Hepatocyte (in vitro differentiated cells): ENCODE measurements around the gene CFAP47. TPM values are rescaled to one million over a fixed set of nuclear protein-coding genes. Genes with fewer than 3 reads are reported as not detected.

Experiments used
- DNase-seq: peaks from one replicate; pipeline ENCODE4 v3.0.0-alpha.2; 2016; ENCODE audit warnings: low spot score
- H2AFZ ChIP-seq: fragments of 200-600 bp; sonication (generic); 2 replicates; pipeline ENCODE4 v1.6.0; 2016; ENCODE audit warnings: antibody characterized with exemption, mild to moderate bottlenecking
- H3K27ac ChIP-seq: fragments of 200-600 bp; sonication (generic); 2 replicates; pipeline ENCODE4 v1.5.1; 2016; ENCODE audit warnings: mild to moderate bottlenecking
- H3K27me3 ChIP-seq: fragments of 200-600 bp; sonication (generic); 2 replicates; pipeline ENCODE4 v1.6.1; 2016
- H3K36me3 ChIP-seq: fragments of 200-600 bp; sonication (generic); replicated peaks from 2 replicates; pipeline ENCODE4 v1.5.1; 2016; ENCODE audit warnings: low read depth; ENCODE audit not compliant: insufficient read depth
- H3K4me1 ChIP-seq: fragments of 200-600 bp; sonication (generic); 2 replicates; pipeline ENCODE4 v1.5.1; 2016; ENCODE audit warnings: mild to moderate bottlenecking, moderate library complexity; ENCODE audit not compliant: insufficient read depth
- H3K4me2 ChIP-seq: fragments of 200-600 bp; sonication (generic); 2 replicates; pipeline ENCODE4 v1.6.0; 2016
- H3K4me3 ChIP-seq: fragments of 200-600 bp; sonication (generic); 2 replicates; pipeline ENCODE4 v1.5.1; 2016; ENCODE audit warnings: mild to moderate bottlenecking
- H3K79me2 ChIP-seq: fragments of 200-600 bp; sonication (generic); 2 replicates; pipeline ENCODE4 v1.6.0; 2017; ENCODE audit warnings: mild to moderate bottlenecking
- H3K9me2 ChIP-seq: fragments of 200-600 bp; sonication (generic); replicated peaks from 2 replicates; pipeline ENCODE4 v1.6.0; 2017; ENCODE audit warnings: mild to moderate bottlenecking; ENCODE audit not compliant: insufficient read depth
- H3K9me3 ChIP-seq: fragments of 200-600 bp; sonication (generic); 2 replicates; pipeline ENCODE4 v1.5.1; 2016; ENCODE audit warnings: low read depth, mild to moderate bottlenecking
- H4K20me1 ChIP-seq: fragments of 200-600 bp; sonication (generic); 2 replicates; pipeline ENCODE4 v1.6.0; 2016; ENCODE audit warnings: mild to moderate bottlenecking; ENCODE audit not compliant: insufficient read depth, poor library complexity, severe bottlenecking
- EZH2 ChIP-seq: fragments of 200-600 bp; sonication (generic); IDR thresholded peaks from 2 replicates; pipeline ENCODE4 v1.6.1; 2016; ENCODE audit warnings: antibody characterized with exemption, mild to moderate bottlenecking, borderline replicate concordance
- EZH2phosphoT487 ChIP-seq: fragments of 200-600 bp; sonication (generic); IDR thresholded peaks from one replicate; pipeline ENCODE4 v1.6.1; 2018; ENCODE audit warnings: antibody characterized with exemption, mild to moderate bottlenecking, low read depth, moderate library complexity; ENCODE audit not compliant: unreplicated experiment, severe bottlenecking
- WGBS: methylation state at CpG from one replicate; pipeline ENCODE4 v1.1.6; 2016; ENCODE audit warnings: low lambda C conversion rate; ENCODE audit errors: missing lambda C conversion rate; 5-methylcytosine and 5-hydroxymethylcytosine counted together
- polyA plus RNA-seq: library from polyadenylated mRNA; unstranded; fragments of >200 nt; fragmentation: Nextera tagmentation; extraction: Ambion mirVana; gene quantifications from 2 replicates; pipeline ENCODE4 v1.2.1, GENCODE V29; 2016
- total RNA-seq: library from RNA; depleted of rRNA; stranded (reverse); fragments of >200 nt; gene quantifications from 2 replicates; pipeline ENCODE4 v1.2.3, GENCODE V29; 2014
- TF ChIP-seq, protein P1 (sequence below): fragments of 200-600 bp; sonication (generic); IDR thresholded peaks from 2 replicates; pipeline ENCODE4 v1.5.1; 2016; ENCODE audit warnings: antibody characterized with exemption, mild to moderate bottlenecking; ENCODE audit not compliant: poor library complexity

Gene CFAP47
- total and polyA plus RNA-seq, 2 experiments from 2014 or later = 0.13 TPM; not detected in 1

DNA sequence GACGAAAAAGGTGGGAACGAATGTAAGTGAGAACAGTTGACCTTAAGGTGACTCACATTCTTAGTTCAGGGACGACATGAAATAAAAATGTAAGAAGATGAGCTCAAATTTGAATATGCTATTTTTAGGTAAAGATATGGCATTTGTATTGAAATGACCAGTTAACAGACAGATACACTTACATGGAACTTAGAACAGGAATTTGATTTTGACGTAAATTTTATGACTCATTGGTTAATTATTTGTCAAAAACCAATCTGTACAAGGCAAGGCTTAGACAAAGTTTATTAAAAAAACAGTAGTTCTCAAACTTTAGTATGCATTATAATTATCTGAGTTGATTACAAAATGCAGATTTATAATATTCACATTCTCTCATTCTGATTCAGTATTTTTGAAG lies 469.4 kb downstream of the CFAP47 start:
- no peaks in the 10 kb centered on the region for H3K9me2 ChIP-seq
- H3K9me3 ChIP-seq = no peaks in the 10 kb centered on the region
- TF ChIP-seq, protein P1, sequence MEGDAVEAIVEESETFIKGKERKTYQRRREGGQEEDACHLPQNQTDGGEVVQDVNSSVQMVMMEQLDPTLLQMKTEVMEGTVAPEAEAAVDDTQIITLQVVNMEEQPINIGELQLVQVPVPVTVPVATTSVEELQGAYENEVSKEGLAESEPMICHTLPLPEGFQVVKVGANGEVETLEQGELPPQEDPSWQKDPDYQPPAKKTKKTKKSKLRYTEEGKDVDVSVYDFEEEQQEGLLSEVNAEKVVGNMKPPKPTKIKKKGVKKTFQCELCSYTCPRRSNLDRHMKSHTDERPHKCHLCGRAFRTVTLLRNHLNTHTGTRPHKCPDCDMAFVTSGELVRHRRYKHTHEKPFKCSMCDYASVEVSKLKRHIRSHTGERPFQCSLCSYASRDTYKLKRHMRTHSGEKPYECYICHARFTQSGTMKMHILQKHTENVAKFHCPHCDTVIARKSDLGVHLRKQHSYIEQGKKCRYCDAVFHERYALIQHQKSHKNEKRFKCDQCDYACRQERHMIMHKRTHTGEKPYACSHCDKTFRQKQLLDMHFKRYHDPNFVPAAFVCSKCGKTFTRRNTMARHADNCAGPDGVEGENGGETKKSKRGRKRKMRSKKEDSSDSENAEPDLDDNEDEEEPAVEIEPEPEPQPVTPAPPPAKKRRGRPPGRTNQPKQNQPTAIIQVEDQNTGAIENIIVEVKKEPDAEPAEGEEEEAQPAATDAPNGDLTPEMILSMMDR = no peak
- TF ChIP-seq EZH2 = no peak
- no peak for TF ChIP-seq EZH2phosphoT487
- H3K27me3 ChIP-seq = no peaks in the 10 kb centered on the region
- 67% methylated on average over 4 of the region's 4 CpGs for WGBS
- DNase-seq = no peak
- no peak overlapping the region for H3K4me2 ChIP-seq
- H3K36me3 ChIP-seq = no peaks in the 10 kb centered on the region
- H3K27ac ChIP-seq = no peak overlapping the region
- no peaks in the 10 kb centered on the region for H4K20me1 ChIP-seq
- no peak overlapping the region for H2AFZ ChIP-seq
- no peak overlapping the region for H3K4me3 ChIP-seq
- no peaks in the 10 kb centered on the region for H3K79me2 ChIP-seq
- no peaks in the 10 kb centered on the region for H3K4me1 ChIP-seq

DNA sequence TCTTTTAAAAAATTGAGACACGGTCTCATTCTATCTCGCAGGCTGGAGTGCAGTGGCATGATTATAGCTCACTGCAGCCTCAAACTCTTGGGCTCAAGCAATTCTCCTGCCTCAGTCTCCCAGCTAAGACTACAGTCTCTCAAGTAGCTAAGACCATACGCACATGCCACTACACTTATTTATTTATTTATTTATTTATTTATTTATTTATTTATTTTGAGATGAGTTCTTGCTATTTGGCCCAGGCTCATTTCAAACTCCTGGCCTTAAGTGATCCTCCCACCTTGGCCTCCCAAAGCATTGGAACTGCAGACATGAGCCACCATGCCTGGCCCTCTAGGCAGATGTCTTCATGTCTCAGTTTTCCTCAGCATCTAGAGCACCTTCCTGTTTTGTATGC lies 482.2 kb downstream of the CFAP47 start:
- H3K27me3 ChIP-seq = no peaks in the 10 kb centered on the region
- TF ChIP-seq EZH2phosphoT487 = no peak
- no peak for TF ChIP-seq EZH2
- TF ChIP-seq, protein P1 = no peak
- H3K27ac ChIP-seq = no peak overlapping the region
- WGBS = 82% methylated on average over 3 of the region's 3 CpGs
- H3K79me2 ChIP-seq = no peaks in the 10 kb centered on the region
- no peaks in the 10 kb centered on the region for H3K4me1 ChIP-seq
- no peaks in the 10 kb centered on the region for H3K9me3 ChIP-seq
- DNase-seq = no peak
- no peaks in the 10 kb centered on the region for H3K9me2 ChIP-seq
- no peak overlapping the region for H2AFZ ChIP-seq
- no peak overlapping the region for H3K4me2 ChIP-seq
- no peaks in the 10 kb centered on the region for H4K20me1 ChIP-seq
- H3K36me3 ChIP-seq = no peaks in the 10 kb centered on the region
- no peak overlapping the region for H3K4me3 ChIP-seq

DNA sequence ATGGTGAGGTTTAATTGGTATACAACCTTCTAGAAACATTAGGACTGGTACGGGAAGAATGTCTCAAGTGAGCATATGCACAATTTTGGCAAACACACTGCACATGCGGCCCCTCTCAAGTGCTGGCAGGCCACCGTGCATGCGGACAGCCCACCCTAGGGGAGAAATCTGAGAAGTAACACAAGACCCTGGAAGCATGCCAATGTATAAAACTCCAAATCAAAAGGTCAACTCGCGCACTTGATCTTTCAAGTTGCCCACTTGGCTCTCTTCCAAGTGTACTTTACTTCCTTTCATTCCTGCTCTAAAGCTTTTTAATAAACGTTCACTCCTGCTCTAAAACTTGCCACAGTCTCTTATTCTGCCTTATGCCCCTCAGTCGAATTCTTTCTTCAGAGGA lies 488.3 kb downstream of the CFAP47 start:
- Histone ChIP-seq H3K9me3 (no peaks in the 10 kb centered on the region), H4K20me1 (no peaks in the 10 kb centered on the region), H2AFZ (no peak overlapping the region), H3K9me2 (no peaks in the 10 kb centered on the region), H3K4me1 (no peaks in the 10 kb centered on the region), H3K27me3 (no peaks in the 10 kb centered on the region), H3K36me3 (no peaks in the 10 kb centered on the region), H3K4me2 (no peak overlapping the region), H3K27ac (no peak overlapping the region), H3K79me2 (no peaks in the 10 kb centered on the region), H3K4me3 (no peak overlapping the region)
- DNase-seq = peak; percentile 6
- WGBS = 67% methylated on average over 8 of the region's 8 CpGs
- TF ChIP-seq, protein P1 = no peak
- TF ChIP-seq EZH2phosphoT487 = no peak
- TF ChIP-seq EZH2 = no peak

DNA sequence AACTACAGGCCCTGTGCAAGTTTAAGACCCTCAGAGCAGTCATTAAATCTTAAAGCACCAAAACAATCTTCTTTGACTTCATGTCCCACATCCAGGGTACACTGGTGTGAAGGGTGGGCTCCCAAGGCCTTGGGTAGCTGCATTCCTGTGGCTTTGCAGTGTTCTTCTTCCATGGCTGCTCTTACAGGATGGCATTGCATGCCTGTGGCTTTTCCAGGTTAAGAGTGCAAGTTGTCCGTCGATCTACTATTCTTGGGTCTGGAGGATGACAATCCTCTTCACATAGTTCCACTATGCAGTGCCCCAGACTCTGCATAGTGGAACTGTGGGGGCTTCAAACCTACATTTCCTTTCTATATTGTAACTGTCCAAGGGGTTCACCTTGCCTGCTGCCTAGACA lies 494.5 kb downstream of the CFAP47 start:
- Histone ChIP-seq H2AFZ (no peak overlapping the region), H3K79me2 (no peaks in the 10 kb centered on the region), H3K4me1 (no peaks in the 10 kb centered on the region), H3K36me3 (no peaks in the 10 kb centered on the region), H3K9me3 (no peaks in the 10 kb centered on the region), H3K9me2 (no peaks in the 10 kb centered on the region), H3K27me3 (no peaks in the 10 kb centered on the region), H3K27ac (no peak overlapping the region), H3K4me3 (no peak overlapping the region), H4K20me1 (no peaks in the 10 kb centered on the region), H3K4me2 (no peak overlapping the region)
- no peak for DNase-seq
- TF ChIP-seq EZH2 = no peak
- TF ChIP-seq, protein P1 = no peak
- TF ChIP-seq EZH2phosphoT487 = no peak
- WGBS = 88% methylated on average over 2 of the region's 2 CpGs
